Stimulated activated CD4-positive, alpha-beta T cell treated with anti-CD3 and anti-CD28 coated beads, Interleukin-1b, Interleukin-23, amount 100 ng/mL, for 24 hours (primary cell): ENCODE measurements around the gene TGFBR3L.
"Not testable (repeated sequence)": the region's sequence is repeated elsewhere in the genome, so short reads cannot be mapped to it uniquely, and the experiment has no call there.

Experiments used
- DNase-seq, 4 experiments: peaks; one replicate each; pipeline ENCODE4 v3.0.0-alpha.2; 2020; ENCODE audit warnings: low read depth in 4 of 4, low spot score in 1 of 4

The TGFBR3L gene

GRCh38 chr19:7947939-7948338, 33.3 kb downstream of the TGFBR3L start:
- no peak for DNase-seq

GRCh38 chr19:7953060-7953459, 38.4 kb downstream of the TGFBR3L start:
- DNase-seq, result no peak

GRCh38 chr19:7953576-7953975, 38.9 kb downstream of the TGFBR3L start:
- DNase-seq, result no peak

GRCh38 chr19:7955696-7956095, 41.1 kb downstream of the TGFBR3L start:
- DNase-seq, result no peak

GRCh38 chr19:7959211-7959610, 44.6 kb downstream of the TGFBR3L start:
- no peak for DNase-seq

- not testable (repeated sequence) for DNase-seq
Observed at GRCh38 chr19:7961082-7961481, 46.5 kb downstream of the TGFBR3L start.

- no peak for DNase-seq
Observed at GRCh38 chr19:7961920-7962626, 47.4 kb downstream of the TGFBR3L start.

GRCh38 chr19:7962644-7963268, 48.1 kb downstream of the TGFBR3L start:
- DNase-seq, result no peak

GRCh38 chr19:7963566-7963965, 48.9 kb downstream of the TGFBR3L start:
- no peak for DNase-seq

- DNase-seq, result no peak
Observed at GRCh38 chr19:7965259-7965841, 50.7 kb downstream of the TGFBR3L start.

- no peak for DNase-seq
Observed at GRCh38 chr19:7965921-7966665, 51.5 kb downstream of the TGFBR3L start.

- no peak for DNase-seq
Observed at GRCh38 chr19:7968008-7968795, 53.6 kb downstream of the TGFBR3L start.
